Thoracic aorta (tissue), 2 donors: ENCODE data around the gene XXYLT1. TPM values are rescaled to one million over a fixed set of nuclear protein-coding genes. Genes with fewer than 3 reads are reported as not detected.

Source experiments
- ATAC-seq: fragments of 150-250 bp; one replicate; pipeline ENCODE4 v1.8.0; 2017; ENCODE audit warnings: low read depth; ENCODE audit not compliant: insufficient number of reproducible peaks, low FRiP score
- DNase-seq: peaks from one replicate; pipeline ENCODE4 v3.0.0-alpha.2; 2020; ENCODE audit warnings: low spot score
- H3K27ac ChIP-seq, 2 donors: fragments of 200-600 bp; sonication (generic); 1 replicate in 1 of 2; 2 replicates in 1 of 2; pipeline ENCODE4 v1.5.1; 2016; ENCODE audit warnings: mild to moderate bottlenecking in 2 of 2, moderate library complexity in 2 of 2
- H3K27me3 ChIP-seq: fragments of 200-600 bp; sonication (generic); replicated peaks from 2 replicates; pipeline ENCODE4 v1.6.0; 2016; ENCODE audit warnings: mild to moderate bottlenecking; ENCODE audit not compliant: insufficient read depth
- H3K36me3 ChIP-seq: fragments of 200-600 bp; sonication (generic); one replicate; pipeline ENCODE4 v1.5.1; 2016
- H3K4me1 ChIP-seq, 2 donors: fragments of 200-600 bp; sonication (generic); 1 replicate in 1 of 2; 2 replicates in 1 of 2; pipeline versions ENCODE4 v1.5.1 to v1.6.0; 2016; ENCODE audit warnings: low read depth in 2 of 2, mild to moderate bottlenecking in 1 of 2; ENCODE audit not compliant: control insufficient read depth in 1 of 2
- H3K4me3 ChIP-seq: fragments of 200-600 bp; sonication (generic); 2 replicates; pipeline ENCODE4 v1.5.1; 2016; ENCODE audit warnings: mild to moderate bottlenecking
- H3K9me3 ChIP-seq: fragments of 200-600 bp; sonication (generic); 2 replicates; pipeline ENCODE4 v1.5.1; 2016
- total RNA-seq, 2 donors: library from RNA; depleted of rRNA; stranded (reverse); fragments of >200 nt; gene quantifications; one replicate each; pipeline versions ENCODE4 v1.1.0 to v1.2.3, GENCODE V29; 2016
- TF ChIP-seq, protein P1 (sequence below): fragments of 200-600 bp; sonication (generic); IDR thresholded peaks from one replicate; pipeline ENCODE4 v1.5.1; 2019; ENCODE audit warnings: antibody characterized with exemption

The XXYLT1 gene
- total RNA-seq, 2 donors from 2014 or later = 17.7 to 21.2 TPM

DNA sequence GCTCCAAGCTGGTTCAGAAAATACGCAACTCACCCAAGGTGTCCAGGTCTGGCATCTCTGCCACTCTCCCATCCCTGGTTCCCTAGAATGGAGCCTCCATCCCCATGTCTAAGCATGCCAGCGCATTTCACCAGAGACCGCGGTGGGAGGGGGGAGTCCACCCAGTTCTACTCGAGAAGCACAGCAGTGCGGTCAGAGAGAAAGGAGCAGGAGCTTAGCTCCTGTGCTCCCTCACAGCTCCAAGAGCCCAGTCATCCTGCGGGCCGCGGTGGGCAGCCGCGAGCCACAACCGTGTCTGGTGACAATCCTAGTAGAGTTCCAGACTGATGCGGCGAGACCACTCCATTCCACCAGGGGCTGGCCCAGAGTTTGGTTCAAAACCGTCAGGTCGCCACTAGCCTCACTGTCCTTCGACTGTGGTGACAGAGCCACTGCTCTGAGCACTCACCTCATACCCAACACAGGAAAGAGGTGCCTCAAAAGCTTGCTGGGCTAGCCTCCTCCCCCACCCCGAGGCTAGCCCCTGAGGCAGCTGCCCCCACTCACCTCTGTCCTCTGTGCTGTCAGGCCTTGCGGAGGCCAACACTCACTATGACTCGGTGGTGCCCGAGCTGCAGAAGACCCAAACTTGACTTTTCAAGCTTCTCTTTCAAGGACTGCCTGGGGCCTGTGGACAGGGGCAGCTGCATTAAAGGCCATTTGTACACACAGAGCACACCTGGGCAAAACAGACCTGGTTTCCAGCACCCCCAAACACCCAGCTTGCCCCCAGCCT lies 185.4 kb downstream of the XXYLT1 start:
- Histone ChIP-seq H3K4me1 (no peaks in the 10 kb centered on the region), H3K36me3 (no peaks in the 10 kb centered on the region), H3K4me3 (no peak overlapping the region), H3K9me3 (no peaks in the 10 kb centered on the region), H3K27ac (no peak overlapping the region), H3K27me3 (no peaks in the 10 kb centered on the region)
- TF ChIP-seq, protein P1, sequence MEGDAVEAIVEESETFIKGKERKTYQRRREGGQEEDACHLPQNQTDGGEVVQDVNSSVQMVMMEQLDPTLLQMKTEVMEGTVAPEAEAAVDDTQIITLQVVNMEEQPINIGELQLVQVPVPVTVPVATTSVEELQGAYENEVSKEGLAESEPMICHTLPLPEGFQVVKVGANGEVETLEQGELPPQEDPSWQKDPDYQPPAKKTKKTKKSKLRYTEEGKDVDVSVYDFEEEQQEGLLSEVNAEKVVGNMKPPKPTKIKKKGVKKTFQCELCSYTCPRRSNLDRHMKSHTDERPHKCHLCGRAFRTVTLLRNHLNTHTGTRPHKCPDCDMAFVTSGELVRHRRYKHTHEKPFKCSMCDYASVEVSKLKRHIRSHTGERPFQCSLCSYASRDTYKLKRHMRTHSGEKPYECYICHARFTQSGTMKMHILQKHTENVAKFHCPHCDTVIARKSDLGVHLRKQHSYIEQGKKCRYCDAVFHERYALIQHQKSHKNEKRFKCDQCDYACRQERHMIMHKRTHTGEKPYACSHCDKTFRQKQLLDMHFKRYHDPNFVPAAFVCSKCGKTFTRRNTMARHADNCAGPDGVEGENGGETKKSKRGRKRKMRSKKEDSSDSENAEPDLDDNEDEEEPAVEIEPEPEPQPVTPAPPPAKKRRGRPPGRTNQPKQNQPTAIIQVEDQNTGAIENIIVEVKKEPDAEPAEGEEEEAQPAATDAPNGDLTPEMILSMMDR = no peak
- DNase-seq (no peak), ATAC-seq (no peak)

DNA sequence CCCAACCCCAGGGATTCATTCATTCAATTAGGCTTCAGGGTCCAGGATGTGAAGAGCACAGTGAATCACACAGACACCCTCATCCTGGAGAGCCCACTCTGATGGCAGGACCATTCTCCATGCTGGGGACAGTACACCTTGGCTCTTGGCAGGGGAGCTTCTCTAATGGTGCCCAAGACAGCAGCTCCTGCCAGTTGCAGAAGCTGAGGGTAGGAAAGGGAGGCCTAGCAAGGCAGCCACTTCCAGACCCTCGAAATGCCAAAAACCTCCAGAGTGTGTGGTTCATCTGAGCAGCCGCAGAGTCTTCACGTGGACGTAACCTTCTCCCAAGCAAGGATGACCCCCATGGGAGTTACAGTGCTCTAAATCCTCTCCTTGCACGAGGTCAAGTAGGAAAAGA lies 186.2 kb downstream of the XXYLT1 start:
- Histone ChIP-seq H3K4me1 (no peaks in the 10 kb centered on the region), H3K36me3 (no peaks in the 10 kb centered on the region), H3K27ac (no peak overlapping the region), H3K9me3 (no peaks in the 10 kb centered on the region), H3K27me3 (no peaks in the 10 kb centered on the region), H3K4me3 (no peak overlapping the region)
- ATAC-seq (no peak), DNase-seq (no peak)
- TF ChIP-seq, protein P1 = no peak

DNA sequence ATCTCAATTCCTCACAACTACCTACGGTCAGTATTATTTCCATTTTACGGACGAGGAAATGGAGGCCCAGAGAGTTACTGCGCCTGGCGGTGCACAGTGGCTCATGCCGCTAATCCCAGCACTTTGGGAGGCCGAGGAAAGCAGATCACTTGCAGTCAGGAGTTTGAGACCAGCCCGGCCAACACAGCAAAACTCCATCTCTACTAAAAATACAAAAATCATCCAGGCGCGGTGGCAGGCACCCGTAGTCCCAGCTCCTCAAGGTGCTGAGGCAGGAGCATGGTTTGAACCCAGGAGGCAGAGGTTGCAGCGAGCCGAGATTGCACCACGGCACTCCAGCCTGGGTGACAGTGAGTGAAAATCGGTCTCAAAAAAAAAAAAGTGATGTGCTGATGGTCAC lies 187.3 kb downstream of the XXYLT1 start:
- Histone ChIP-seq H3K27me3 (no peaks in the 10 kb centered on the region), H3K27ac (no peak overlapping the region), H3K4me1 (no peaks in the 10 kb centered on the region), H3K36me3 (no peaks in the 10 kb centered on the region), H3K9me3 (no peaks in the 10 kb centered on the region), H3K4me3 (no peak overlapping the region)
- TF ChIP-seq, protein P1 = no peak
- ATAC-seq (no peak), DNase-seq (no peak)

DNA sequence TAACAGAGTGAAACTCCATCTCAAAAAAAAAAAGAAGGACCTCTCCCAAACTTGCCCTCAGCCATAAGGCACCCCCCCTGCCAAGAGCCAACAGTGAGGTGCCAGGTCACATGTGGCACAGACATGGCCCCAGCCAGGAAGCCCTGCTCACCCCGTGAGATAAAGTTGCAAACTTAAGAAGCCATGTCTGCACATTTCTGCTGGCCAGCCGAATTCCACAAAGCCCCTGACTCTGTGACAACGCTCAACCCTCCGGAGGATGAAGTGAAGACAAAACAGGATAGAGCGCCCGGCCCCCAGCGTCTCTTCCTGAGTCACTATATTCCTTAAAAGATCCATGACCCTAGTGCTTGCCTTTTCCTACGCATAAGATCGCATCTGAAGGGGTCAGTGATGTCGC lies 188.1 kb downstream of the XXYLT1 start:
- DNase-seq = no peak
- no peaks in the 10 kb centered on the region for H3K27me3 ChIP-seq
- TF ChIP-seq, protein P1 = no peak

DNA sequence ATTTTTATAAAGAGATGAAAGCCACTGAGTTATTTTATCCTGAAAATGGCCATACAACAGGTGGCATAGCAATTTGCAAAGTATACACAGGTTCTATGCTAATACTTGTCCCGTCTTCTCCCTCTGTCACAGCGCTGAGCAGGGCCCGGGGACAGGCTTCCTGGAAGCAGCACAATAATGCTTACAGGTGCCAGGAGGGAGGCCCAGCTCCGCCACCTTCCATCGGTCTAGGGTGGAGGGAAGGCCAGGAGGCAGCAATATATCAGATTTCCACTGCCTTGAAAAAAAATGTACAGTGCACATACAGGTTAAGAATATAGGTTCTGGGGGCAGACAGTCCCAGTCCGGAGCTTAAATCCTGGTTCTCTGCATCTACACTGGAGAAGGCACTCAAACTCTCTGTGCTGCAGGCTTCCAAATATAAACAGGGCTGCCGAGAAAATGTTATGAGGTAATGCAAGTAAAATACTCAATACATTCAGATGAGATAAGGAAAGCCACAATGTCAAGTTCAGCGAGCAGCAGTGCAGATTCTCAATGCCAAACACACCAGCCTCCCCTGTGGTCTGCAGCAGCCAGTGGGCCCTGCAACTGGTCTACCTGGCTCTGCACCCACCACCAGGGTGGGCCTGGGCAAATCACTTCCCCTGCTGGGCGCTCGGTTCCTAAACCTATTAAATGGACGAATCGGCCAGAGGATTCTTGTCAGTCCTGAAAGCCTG lies 189.6 kb downstream of the XXYLT1 start:
- TF ChIP-seq, protein P1 = no peak
- H3K4me3 ChIP-seq = no peak overlapping the region
- H3K36me3 ChIP-seq = no peaks in the 10 kb centered on the region
- no peak overlapping the region for H3K27ac ChIP-seq
- DNase-seq = no peak
- no peak for ATAC-seq
- H3K27me3 ChIP-seq = no peaks in the 10 kb centered on the region
- no peaks in the 10 kb centered on the region for H3K4me1 ChIP-seq
- H3K9me3 ChIP-seq = no peaks in the 10 kb centered on the region

More for the DNA sequence above, 188.1 kb downstream of the XXYLT1 start:
- no peak for ATAC-seq
- no peaks in the 10 kb centered on the region for H3K4me1 ChIP-seq
- H3K4me3 ChIP-seq = no peak overlapping the region
- H3K9me3 ChIP-seq = no peaks in the 10 kb centered on the region
- H3K36me3 ChIP-seq = no peaks in the 10 kb centered on the region
- H3K27ac ChIP-seq = no peak overlapping the region
